Esophagus muscularis mucosa (tissue), 4 donors: ENCODE results near the gene PRTN3. TPM values are rescaled to one million over a fixed set of nuclear protein-coding genes. Genes with fewer than 3 reads are reported as not detected.
"Not testable (repeated sequence)": the region's sequence is repeated elsewhere in the genome, so short reads cannot be mapped to it uniquely, and the experiment has no call there.

Experiments
- DNase-seq: peaks from one replicate; pipeline ENCODE4 v3.0.0-alpha.2; 2017; ENCODE audit errors: extremely low spot score
- H3K27ac ChIP-seq, 4 donors: fragments of 200-600 bp; sonication (generic); replicated peaks in 1 of 4; 1 replicate in 3 of 4; 2 replicates in 1 of 4; pipeline ENCODE4 v1.5.1; 2016 to 2019; ENCODE audit warnings: mild to moderate bottlenecking in 1 of 4
- H3K27me3 ChIP-seq, 4 donors: fragments of 200-600 bp; sonication (generic); one replicate each; pipeline versions ENCODE4 v1.5.1 to v1.6.0; 2016 to 2019
- H3K36me3 ChIP-seq, 4 donors: fragments of 200-600 bp; sonication (generic); one replicate each; pipeline ENCODE4 v1.5.1; 2016 to 2019
- H3K4me1 ChIP-seq, 4 donors: fragments of 200-600 bp; sonication (generic); one replicate each; pipeline ENCODE4 v1.5.1; 2016 to 2019
- H3K4me3 ChIP-seq, 4 donors: fragments of 200-600 bp; sonication (generic); 1 replicate in 2 of 4; 2 replicates in 2 of 4; pipeline ENCODE4 v1.5.1; 2016 to 2019; ENCODE audit warnings: mild to moderate bottlenecking in 4 of 4, moderate library complexity in 1 of 4
- H3K9me3 ChIP-seq, 4 donors: fragments of 200-600 bp; sonication (generic); 1 replicate in 3 of 4; 2 replicates in 1 of 4; pipeline ENCODE4 v1.5.1; 2016 to 2019
- CTCF ChIP-seq, 3 experiments: fragments of 200-600 bp in 2 of 3; fragments of 450-650 bp in 1 of 3; sonication (generic) in 2 of 3; IDR thresholded peaks; one replicate each; pipeline ENCODE4 v1.5.1; 2017 to 2019; ENCODE audit warnings: antibody characterized with exemption in 3 of 3, mild to moderate bottlenecking in 2 of 3, moderate library complexity in 1 of 3
- EP300 ChIP-seq: sonication (generic); formaldehyde crosslinking; IDR thresholded peaks from one replicate; pipeline ENCODE4 v1.6.1; 2017; ENCODE audit warnings: antibody characterized with exemption
- POLR2A ChIP-seq: fragments of 450-650 bp; IDR thresholded peaks from one replicate; pipeline ENCODE4 v1.6.1; 2017; ENCODE audit warnings: antibody characterized with exemption, moderate library complexity, mild to moderate bottlenecking, low read depth
- POLR2AphosphoS5 ChIP-seq, 2 donors: sonication (generic); formaldehyde crosslinking; IDR thresholded peaks; one replicate each; pipeline ENCODE4 v1.6.1; 2017; ENCODE audit warnings: antibody characterized with exemption in 2 of 2
- WGBS: methylation state at CpG from one replicate; pipeline ENCODE4 v1.1.5; 2018; 5-methylcytosine and 5-hydroxymethylcytosine counted together
- intact Hi-C: fragments of 100-400 bp; cut with DNase I; formaldehyde crosslinking; loops from one replicate; pipeline ENCODE4 v1.15.1; 2023
- total RNA-seq, 4 donors: library from RNA; depleted of rRNA; stranded (reverse); fragments of >200 nt; gene quantifications; one replicate each; pipeline versions ENCODE4 v1.1.0 to v1.2.1, GENCODE V29; 2016

PRTN3 gene
- total RNA-seq, 4 donors from 2014 or later = 1.2 TPM; not detected in 3

GRCh38 chr19:875265-875879, 34.6 kb downstream of the PRTN3 start:
- 88% methylated on average over 21 of the region's 28 CpGs for WGBS
- TF ChIP-seq CTCF (IDR thresholded peaks at IDR 0.05) (no peak), POLR2AphosphoS5 (IDR thresholded peaks at IDR 0.05) (no peak), EP300 (no peak), POLR2A (no peak)
- DNase-seq = no peak

GRCh38 chr19:876089-876488, 35.3 kb downstream of the PRTN3 start:
- intact Hi-C loops = no loop called here
- Histone ChIP-seq H3K4me3 (no peak overlapping the region), H3K9me3 (no peaks in the 10 kb centered on the region), H3K4me1 (peaks cover 8 to 15% (median 11%) of the 10 kb centered on the region in 4 donors), H3K27ac (no peak overlapping the region), H3K36me3 (peaks cover 26 to 92% (median 76%) of the 10 kb centered on the region in 4 donors), H3K27me3 (no peaks in the 10 kb centered on the region)
- 76% methylated on average over 17 of the region's 18 CpGs for WGBS
- TF ChIP-seq CTCF (IDR thresholded peaks at IDR 0.05) (no peak), POLR2AphosphoS5 (IDR thresholded peaks at IDR 0.05) (no peak), EP300 (no peak), POLR2A (no peak)
- DNase-seq = no peak

More at GRCh38 chr19:875265-875879, 34.6 kb downstream of the PRTN3 start:
- Histone ChIP-seq H3K27ac (no peak overlapping the region), H3K9me3 (no peaks in the 10 kb centered on the region), H3K27me3 (no peaks in the 10 kb centered on the region), H3K4me1 (peaks cover 10 to 20% (median 13%) of the 10 kb centered on the region in 4 donors), H3K36me3 (peaks cover 20 to 92% (median 75%) of the 10 kb centered on the region in 4 donors), H3K4me3 (no peak overlapping the region)
- intact Hi-C loops = no loop called here

GRCh38 chr19:876780-877314, 36.0 kb downstream of the PRTN3 start:
- peaks cover 7 to 13% (median 9%) of the 10 kb centered on the region in 4 donors for H3K4me1 ChIP-seq
- H3K36me3 ChIP-seq = peaks cover 31 to 94% (median 81%) of the 10 kb centered on the region in 4 donors
- H3K9me3 ChIP-seq = no peaks in the 10 kb centered on the region
- H3K27me3 ChIP-seq = no peaks in the 10 kb centered on the region
- DNase-seq = no peak
- 96% methylated on average over 8 of the region's 29 CpGs for WGBS
- H3K27ac ChIP-seq = no peak overlapping the region
- TF ChIP-seq CTCF (IDR thresholded peaks at IDR 0.05) (no peak), POLR2AphosphoS5 (IDR thresholded peaks at IDR 0.05) (no peak), POLR2A (no peak), EP300 (no peak)
- intact Hi-C loops = no loop called here
- H3K4me3 ChIP-seq = no peak overlapping the region

GRCh38 chr19:877992-878660, 37.3 kb downstream of the PRTN3 start:
- DNase-seq, H3K27me3 ChIP-seq, H3K9me3 ChIP-seq, H3K4me3 ChIP-seq, H3K27ac ChIP-seq, intact Hi-C loops, H3K4me1 ChIP-seq: not testable (repeated sequence)
- peaks cover 34 to 98% (median 88%) of the 10 kb centered on the region in 4 donors for H3K36me3 ChIP-seq
- WGBS = 88% methylated on average over 15 of the region's 23 CpGs

GRCh38 chr19:878751-879561, 38.2 kb downstream of the PRTN3 start:
- H3K4me1 ChIP-seq, H3K27ac ChIP-seq, intact Hi-C loops, H3K4me3 ChIP-seq, DNase-seq, H3K27me3 ChIP-seq, H3K9me3 ChIP-seq: not testable (repeated sequence)
- H3K36me3 ChIP-seq = peaks cover 39 to 98% (median 87%) of the 10 kb centered on the region in 4 donors
- WGBS = 81% methylated on average over 17 of the region's 24 CpGs
